KMS-11 (cell line): ENCODE results near the gene TUBA1B.
A peak's percentile ranks its signal among the peaks of the same experiment; 100 is the strongest.

Experiments used
- H2AFZ ChIP-seq: fragments of 200-600 bp; sonication (generic); 2 replicates; pipeline ENCODE4 v1.6.1; 2016; ENCODE audit warnings: antibody characterized with exemption, mixed run types, low read depth
- H3K27ac ChIP-seq: fragments of 200-600 bp; sonication (generic); 2 replicates; pipeline ENCODE4 v1.6.1; 2016; ENCODE audit warnings: mild to moderate bottlenecking, mixed run types
- H3K27me3 ChIP-seq: fragments of 200-600 bp; sonication (generic); 2 replicates; pipeline ENCODE4 v1.6.1; 2017; ENCODE audit warnings: mild to moderate bottlenecking, low read depth, mixed run types, moderate library complexity; ENCODE audit not compliant: insufficient read depth
- H3K36me3 ChIP-seq: fragments of 200-600 bp; sonication (generic); 2 replicates; pipeline ENCODE4 v1.6.1; 2017; ENCODE audit warnings: mild to moderate bottlenecking, mixed run types; ENCODE audit not compliant: insufficient read depth
- H3K4me1 ChIP-seq: fragments of 200-600 bp; sonication (generic); 2 replicates; pipeline ENCODE4 v1.6.1; 2016; ENCODE audit warnings: mild to moderate bottlenecking, low read depth, mixed run types; ENCODE audit not compliant: poor library complexity, severe bottlenecking
- H3K4me2 ChIP-seq: fragments of 200-600 bp; sonication (generic); 2 replicates; pipeline ENCODE4 v1.7.0; 2016; ENCODE audit warnings: mild to moderate bottlenecking, mixed run types
- H3K4me3 ChIP-seq: fragments of 200-600 bp; sonication (generic); IDR thresholded peaks from 2 replicates; pipeline ENCODE4 v1.6.1; 2017; ENCODE audit warnings: low read depth, low read length, mixed read lengths; ENCODE audit not compliant: insufficient read depth
- H3K79me2 ChIP-seq: fragments of 200-600 bp; sonication (generic); 2 replicates; pipeline ENCODE4 v1.6.1; 2016; ENCODE audit warnings: low read depth, mixed run types; ENCODE audit not compliant: insufficient read depth
- H3K9ac ChIP-seq: fragments of 200-600 bp; sonication (generic); 2 replicates; pipeline ENCODE4 v1.6.1; 2016; ENCODE audit warnings: mild to moderate bottlenecking, mixed run types
- H4K20me1 ChIP-seq: fragments of 200-600 bp; sonication (generic); 2 replicates; pipeline ENCODE4 v1.6.1; 2016; ENCODE audit warnings: mild to moderate bottlenecking, mixed run types; ENCODE audit not compliant: insufficient read depth
- TF ChIP-seq, protein P1 (sequence below): fragments of 200-600 bp; sonication (generic); conservative IDR thresholded peaks from 2 replicates; pipeline ENCODE4 v1.6.1; 2017; ENCODE audit warnings: low read depth, mild to moderate bottlenecking, antibody characterized with exemption, low read length, moderate library complexity, mixed read lengths

Gene TUBA1B

DNA sequence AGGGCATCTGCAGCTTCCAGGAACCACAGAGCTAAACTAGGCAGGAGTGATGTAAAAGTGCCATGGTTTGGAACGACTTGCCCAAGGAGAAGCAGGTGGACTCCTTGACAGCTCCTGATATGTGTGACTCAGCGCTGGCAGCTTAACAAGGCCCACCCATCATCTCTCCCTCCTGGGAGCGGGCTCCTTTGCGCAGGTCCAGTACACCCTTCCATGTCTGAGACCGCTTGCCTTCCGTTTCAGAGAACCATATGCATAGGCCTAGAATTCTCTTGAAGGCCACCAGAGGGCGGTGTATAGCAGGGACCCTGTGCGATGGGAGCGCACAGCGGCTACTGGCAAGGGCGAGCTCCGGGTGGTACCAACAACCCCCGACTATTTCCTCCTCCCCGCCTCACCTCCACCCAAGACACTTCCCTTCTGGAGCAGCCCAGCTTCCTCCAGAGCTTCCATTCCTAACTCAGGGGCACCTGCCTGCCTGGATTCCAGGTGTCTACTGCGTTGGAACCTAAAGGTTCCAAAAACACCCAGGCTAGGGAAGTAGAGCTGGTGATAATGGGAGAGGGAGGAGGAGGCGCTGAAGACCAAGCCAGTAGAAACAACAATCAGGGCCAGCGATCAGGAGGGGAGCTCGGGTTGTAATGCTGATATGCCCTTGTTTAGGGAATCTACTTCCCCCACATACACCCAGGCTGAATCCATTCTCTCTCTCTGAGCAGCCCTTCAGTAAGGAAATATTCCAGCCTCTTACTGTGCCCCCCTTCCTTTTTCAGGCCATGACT lies 42.9 kb downstream of the TUBA1B start:
- peak overlapping the region; percentile 68 for H3K4me2 ChIP-seq
- H3K27ac ChIP-seq: no peak overlapping the region
- peaks cover 32% of the 10 kb centered on the region for H3K27me3 ChIP-seq
- no peak overlapping the region for H3K9ac ChIP-seq
- no peaks in the 10 kb centered on the region for H3K36me3 ChIP-seq
- no peaks in the 10 kb centered on the region for H4K20me1 ChIP-seq
- peaks cover 23% of the 10 kb centered on the region for H3K4me1 ChIP-seq
- H3K4me3 ChIP-seq: no peak overlapping the region
- peak overlapping the region; percentile 92 for H2AFZ ChIP-seq
- no peaks in the 10 kb centered on the region for H3K79me2 ChIP-seq
- TF ChIP-seq, protein P1, sequence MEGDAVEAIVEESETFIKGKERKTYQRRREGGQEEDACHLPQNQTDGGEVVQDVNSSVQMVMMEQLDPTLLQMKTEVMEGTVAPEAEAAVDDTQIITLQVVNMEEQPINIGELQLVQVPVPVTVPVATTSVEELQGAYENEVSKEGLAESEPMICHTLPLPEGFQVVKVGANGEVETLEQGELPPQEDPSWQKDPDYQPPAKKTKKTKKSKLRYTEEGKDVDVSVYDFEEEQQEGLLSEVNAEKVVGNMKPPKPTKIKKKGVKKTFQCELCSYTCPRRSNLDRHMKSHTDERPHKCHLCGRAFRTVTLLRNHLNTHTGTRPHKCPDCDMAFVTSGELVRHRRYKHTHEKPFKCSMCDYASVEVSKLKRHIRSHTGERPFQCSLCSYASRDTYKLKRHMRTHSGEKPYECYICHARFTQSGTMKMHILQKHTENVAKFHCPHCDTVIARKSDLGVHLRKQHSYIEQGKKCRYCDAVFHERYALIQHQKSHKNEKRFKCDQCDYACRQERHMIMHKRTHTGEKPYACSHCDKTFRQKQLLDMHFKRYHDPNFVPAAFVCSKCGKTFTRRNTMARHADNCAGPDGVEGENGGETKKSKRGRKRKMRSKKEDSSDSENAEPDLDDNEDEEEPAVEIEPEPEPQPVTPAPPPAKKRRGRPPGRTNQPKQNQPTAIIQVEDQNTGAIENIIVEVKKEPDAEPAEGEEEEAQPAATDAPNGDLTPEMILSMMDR: peak; percentile 92

DNA sequence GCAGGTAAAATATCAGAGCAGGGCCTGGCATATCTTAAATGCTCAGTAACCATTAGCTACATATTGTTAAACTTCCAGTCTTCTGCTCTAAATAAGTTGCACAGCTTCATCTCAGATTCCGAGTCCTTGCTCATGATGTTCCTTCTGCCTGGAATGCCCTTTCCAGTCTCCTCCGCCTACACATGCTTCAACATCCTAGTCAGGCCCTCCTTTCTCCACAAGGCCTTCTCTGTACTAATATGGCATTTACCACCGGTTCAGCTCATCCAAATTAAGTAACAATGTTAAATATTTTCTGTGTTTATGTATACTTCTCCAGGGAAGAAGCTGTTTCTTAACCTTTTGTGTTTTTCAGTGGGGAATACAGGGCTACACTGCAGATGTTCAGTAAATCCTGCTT lies 45.1 kb downstream of the TUBA1B start:
- peaks cover 10% of the 10 kb centered on the region; the same call in 1 of the 2 replicates for H3K27me3 ChIP-seq
- H3K9ac ChIP-seq: no peak overlapping the region
- H3K36me3 ChIP-seq: no peaks in the 10 kb centered on the region
- peaks cover 6% of the 10 kb centered on the region for H3K4me1 ChIP-seq
- no peaks in the 10 kb centered on the region for H4K20me1 ChIP-seq
- H2AFZ ChIP-seq: no peak overlapping the region
- TF ChIP-seq, protein P1: no peak
- H3K27ac ChIP-seq: no peak overlapping the region
- H3K79me2 ChIP-seq: no peaks in the 10 kb centered on the region
- no peak overlapping the region for H3K4me3 ChIP-seq
- no peak overlapping the region for H3K4me2 ChIP-seq

GRCh38 chr12:49084438-49084837 lies 46.8 kb downstream of the TUBA1B start:
- Histone ChIP-seq H3K27me3 (peaks cover 6% of the 10 kb centered on the region; the same call in 1 of the 2 replicates), H2AFZ (no peak overlapping the region), H3K4me1 (peaks cover 6% of the 10 kb centered on the region), H3K79me2 (no peaks in the 10 kb centered on the region), H3K36me3 (no peaks in the 10 kb centered on the region), H3K27ac (no peak overlapping the region), H3K4me2 (no peak overlapping the region), H3K9ac (no peak overlapping the region), H3K4me3 (no peak overlapping the region), H4K20me1 (no peaks in the 10 kb centered on the region)
- TF ChIP-seq, protein P1: no peak

DNA sequence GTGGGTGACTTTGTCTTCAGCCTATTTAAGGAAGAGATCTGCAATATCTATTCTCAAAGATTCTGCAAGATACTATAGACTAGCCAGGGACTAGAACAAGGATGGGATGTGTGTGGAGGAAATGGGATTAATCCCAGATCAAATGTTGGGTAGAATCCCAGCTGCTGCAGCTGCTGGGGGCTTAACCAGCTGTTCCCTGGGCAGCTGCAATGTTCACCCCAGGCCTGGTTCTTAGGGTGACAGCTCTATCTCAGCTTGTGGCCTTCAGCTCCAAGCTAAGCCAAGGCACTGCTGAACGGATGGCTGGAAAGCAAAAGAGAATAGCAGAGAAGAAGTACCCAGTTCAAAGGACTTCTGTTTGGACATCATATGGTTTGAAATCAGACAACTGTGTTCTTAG lies 51.4 kb downstream of the TUBA1B start:
- H3K4me2 ChIP-seq: no peak overlapping the region
- H2AFZ ChIP-seq: no peak overlapping the region
- H3K4me1 ChIP-seq: no peaks in the 10 kb centered on the region
- TF ChIP-seq, protein P1: no peak
- H4K20me1 ChIP-seq: no peaks in the 10 kb centered on the region
- no peaks in the 10 kb centered on the region; the same call in 1 of the 2 replicates for H3K27me3 ChIP-seq
- no peak overlapping the region for H3K9ac ChIP-seq
- no peaks in the 10 kb centered on the region for H3K79me2 ChIP-seq
- no peak overlapping the region for H3K27ac ChIP-seq
- no peaks in the 10 kb centered on the region for H3K36me3 ChIP-seq
- no peak overlapping the region for H3K4me3 ChIP-seq
